Mucosa of descending colon (tissue), 3 donors: ENCODE data around the gene SH2D4B. TPM values are rescaled to one million over a fixed set of nuclear protein-coding genes. Genes with fewer than 3 reads are reported as not detected.

Experiments used
- ATAC-seq: fragments of 200-7000 bp; cut with Tn5 transposase; one replicate; pipeline ENCODE4 v1.9.1; 2020; ENCODE audit warnings: mild to moderate bottlenecking, moderate library complexity
- DNase-seq, 3 donors: peaks; one replicate each; pipeline ENCODE4 v3.0.0-alpha.2; 2020
- H3K36me3 ChIP-seq: fragments of 200-600 bp; one replicate; pipeline ENCODE4 v1.8.0; 2021; ENCODE audit warnings: low read depth, mild to moderate bottlenecking
- H3K4me1 ChIP-seq: fragments of 200-600 bp; one replicate; pipeline ENCODE4 v1.8.0; 2021; ENCODE audit warnings: low read depth, mild to moderate bottlenecking
- H3K4me3 ChIP-seq: fragments of 200-600 bp; one replicate; pipeline ENCODE4 v1.8.0; 2021; ENCODE audit warnings: mild to moderate bottlenecking
- H3K9me3 ChIP-seq: fragments of 200-600 bp; one replicate; pipeline ENCODE4 v1.8.0; 2021; ENCODE audit warnings: mild to moderate bottlenecking
- intact Hi-C, 2 donors: fragments of 100-400 bp; cut with DNase I in 1 of 2; cut with micrococcal nuclease in 1 of 2; formaldehyde crosslinking; loops; one replicate each; pipeline versions ENCODE4 v1.11.0 to v1.11.1; 2022; cut with DNase I, micrococcal nuclease
- total RNA-seq, 3 donors: library from RNA; stranded (reverse); fragmentation: NEBNext Ultra II Directional in 2 of 3; extraction: Animal tissue kit (Norgen Biotek cat#: 25700) in 2 of 3; gene quantifications; one replicate each; pipeline versions ENCODE4 v1.2.1 to v1.2.4, GENCODE V29; 2021 to 2023
- TF ChIP-seq, protein P1 (sequence below): fragments of 200-600 bp; IDR thresholded peaks from one replicate; pipeline ENCODE4 v1.8.0; 2022; ENCODE audit warnings: antibody characterized with exemption, mild to moderate bottlenecking
- donor health status: DM: no; HTN: no; CAD: no; lungs with moderate emphysema.
- donor health status: DM: no; HTN: no; CAD: no.
- donor health status: DM: no; HTN: yes; CAD: no.

SH2D4B gene
- total RNA-seq, 3 donors from 2014 or later, result not detected

- no peak overlapping the region for H3K4me3 ChIP-seq
- TF ChIP-seq, protein P1, sequence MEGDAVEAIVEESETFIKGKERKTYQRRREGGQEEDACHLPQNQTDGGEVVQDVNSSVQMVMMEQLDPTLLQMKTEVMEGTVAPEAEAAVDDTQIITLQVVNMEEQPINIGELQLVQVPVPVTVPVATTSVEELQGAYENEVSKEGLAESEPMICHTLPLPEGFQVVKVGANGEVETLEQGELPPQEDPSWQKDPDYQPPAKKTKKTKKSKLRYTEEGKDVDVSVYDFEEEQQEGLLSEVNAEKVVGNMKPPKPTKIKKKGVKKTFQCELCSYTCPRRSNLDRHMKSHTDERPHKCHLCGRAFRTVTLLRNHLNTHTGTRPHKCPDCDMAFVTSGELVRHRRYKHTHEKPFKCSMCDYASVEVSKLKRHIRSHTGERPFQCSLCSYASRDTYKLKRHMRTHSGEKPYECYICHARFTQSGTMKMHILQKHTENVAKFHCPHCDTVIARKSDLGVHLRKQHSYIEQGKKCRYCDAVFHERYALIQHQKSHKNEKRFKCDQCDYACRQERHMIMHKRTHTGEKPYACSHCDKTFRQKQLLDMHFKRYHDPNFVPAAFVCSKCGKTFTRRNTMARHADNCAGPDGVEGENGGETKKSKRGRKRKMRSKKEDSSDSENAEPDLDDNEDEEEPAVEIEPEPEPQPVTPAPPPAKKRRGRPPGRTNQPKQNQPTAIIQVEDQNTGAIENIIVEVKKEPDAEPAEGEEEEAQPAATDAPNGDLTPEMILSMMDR, result no peak
- ATAC-seq, result no peak
- no peaks in the 10 kb centered on the region for H3K4me1 ChIP-seq
- intact Hi-C loops, result no loop called here
- DNase-seq, result no peak
- H3K36me3 ChIP-seq, result no peaks in the 10 kb centered on the region
- no peaks in the 10 kb centered on the region for H3K9me3 ChIP-seq
Observed at GRCh38 chr10:80647173-80647833, 109.6 kb downstream of the SH2D4B start.

GRCh38 chr10:80648106-80648505 is 110.4 kb downstream of the SH2D4B start:
- intact Hi-C loops, result no loop called here
- no peak for ATAC-seq

GRCh38 chr10:80649183-80649582 is 111.5 kb downstream of the SH2D4B start:
- H3K36me3 ChIP-seq, result no peaks in the 10 kb centered on the region
- intact Hi-C loops, result no loop called here
- DNase-seq (no peak), ATAC-seq (no peak)
- no peak overlapping the region for H3K4me3 ChIP-seq
- H3K9me3 ChIP-seq, result peaks cover 7% of the 10 kb centered on the region
- TF ChIP-seq, protein P1, result no peak
- H3K4me1 ChIP-seq, result no peaks in the 10 kb centered on the region

More at GRCh38 chr10:80648106-80648505, 110.4 kb downstream of the SH2D4B start:
- Histone ChIP-seq H3K4me1 (no peaks in the 10 kb centered on the region), H3K36me3 (no peaks in the 10 kb centered on the region), H3K9me3 (no peaks in the 10 kb centered on the region), H3K4me3 (no peak overlapping the region)
- TF ChIP-seq, protein P1, result no peak
- DNase-seq, result no peak

- Histone ChIP-seq H3K36me3 (no peaks in the 10 kb centered on the region), H3K4me1 (no peaks in the 10 kb centered on the region), H3K9me3 (peaks cover 7% of the 10 kb centered on the region), H3K4me3 (no peak overlapping the region)
- ATAC-seq (no peak), DNase-seq (no peak)
- TF ChIP-seq, protein P1, result no peak
- intact Hi-C loops, result no loop called here
Observed at GRCh38 chr10:80655898-80656297, 118.2 kb downstream of the SH2D4B start.

DNA sequence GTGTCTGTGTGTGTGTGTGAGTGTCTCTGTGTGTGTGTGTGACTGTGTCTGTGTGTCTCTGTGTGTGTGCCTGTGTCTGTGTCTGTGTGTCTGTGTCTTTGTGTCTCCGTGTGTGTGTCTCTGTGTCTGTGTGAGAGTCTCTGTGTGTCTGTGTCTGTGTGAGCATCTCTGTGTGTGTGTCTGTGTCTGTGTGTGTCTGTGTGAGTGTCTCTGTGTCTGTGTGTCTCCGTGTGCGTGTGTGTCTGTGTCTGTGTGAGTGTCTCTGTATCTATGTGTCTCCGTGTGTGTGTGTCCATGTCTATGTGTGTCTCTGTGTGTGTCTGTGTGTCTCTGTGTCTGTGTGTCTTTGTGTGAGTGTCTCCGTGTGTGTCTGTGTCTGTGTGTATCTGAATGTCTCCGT is 120.4 kb downstream of the SH2D4B start:
- TF ChIP-seq, protein P1, result no peak
- intact Hi-C loops, result no loop called here
- ATAC-seq (no peak), DNase-seq (no peak)
- Histone ChIP-seq H3K4me1 (peaks cover 2% of the 10 kb centered on the region), H3K36me3 (no peaks in the 10 kb centered on the region), H3K4me3 (no peak overlapping the region), H3K9me3 (peaks cover 7% of the 10 kb centered on the region)

- no peak for DNase-seq
- H3K4me3 ChIP-seq, result no peak overlapping the region
- no peaks in the 10 kb centered on the region for H3K9me3 ChIP-seq
- no peaks in the 10 kb centered on the region for H3K36me3 ChIP-seq
- peaks cover 2% of the 10 kb centered on the region for H3K4me1 ChIP-seq
- no peak for ATAC-seq
- TF ChIP-seq, protein P1, result no peak
- intact Hi-C loops, result no loop called here
Observed at GRCh38 chr10:80659289-80659688, 121.6 kb downstream of the SH2D4B start.
